K562 (cell line): ENCODE data around the gene CST2. TPM values are rescaled to one million over a fixed set of nuclear protein-coding genes. Genes with fewer than 3 reads are reported as not detected.

Source experiments
- ATAC-seq: fragments of 200-7000 bp; cut with Tn5 transposase; 3 replicates; pipeline ENCODE4 v1.9.1; 2020; ENCODE audit warnings: moderate library complexity
- BruUV-seq: library from RNA; stranded (reverse); fragments of 400-500 nt; replicated peaks from 2 replicates; lab custom pipeline; 2021; lab: Mats Ljungman, UMichigan
- CTCF ChIA-PET: fragments of 300-600 bp; formaldehyde crosslinking; extraction: SDS; loops from one replicate; lab custom pipeline; 2021; ENCODE audit warnings: low intra/inter-chr PET ratio; lab: Yijun Ruan, JAX
- POLR2A ChIA-PET: fragments of 300-600, 350-650 bp; sonication (Branson Sonifier 250); formaldehyde crosslinking; extraction: SDS; loops from one replicate; lab custom pipeline; 2021; ENCODE audit warnings: antibody characterized with exemption, inconsistent platforms; lab: Yijun Ruan, JAX
- DNase-seq, 4 experiments: peaks; one replicate each; pipeline versions ENCODE4 v3.0.0 to v3.0.0-alpha.2; 2011 to 2018; ENCODE audit warnings: low spot score in 3 of 4, mixed read lengths in 3 of 4; ENCODE audit errors: extremely low read depth in 1 of 4
- FAIRE-seq: peaks from 2 replicates; lab custom pipeline; 2011; peaks lifted over from hg19 to GRCh38; lab: Jason Lieb, UNC
- H2AFZ ChIP-seq: 2 replicates; pipeline ENCODE4 v1.6.0; 2011; ENCODE audit warnings: low read depth, low read length, control low read depth, inconsistent platforms
- H3K27ac ChIP-seq: fragments of 200-600 bp; 3 replicates; pipeline ENCODE4 v1.8.0; 2011; ENCODE audit warnings: low read depth, mild to moderate bottlenecking, control low read depth, inconsistent platforms, low read length, moderate library complexity, mixed read lengths; ENCODE audit errors: extremely low read depth
- H3K27me3 ChIP-seq, 2 experiments: fragments of 300-600 bp in 1 of 2; 2 replicates in 1 of 2; 3 replicates in 1 of 2; pipeline versions ENCODE4 v1.6.0 to v1.8.0; 2011; ENCODE audit warnings: inconsistent platforms in 2 of 2, low read length in 2 of 2, mild to moderate bottlenecking in 1 of 2, mixed read lengths in 1 of 2, moderate library complexity in 1 of 2; ENCODE audit not compliant: control insufficient read depth in 2 of 2, insufficient read depth in 2 of 2
- H3K36me3 ChIP-seq: fragments of 300-600 bp; 3 replicates; pipeline ENCODE4 v1.8.0; 2011; ENCODE audit warnings: mild to moderate bottlenecking, low read length, inconsistent platforms; ENCODE audit not compliant: control insufficient read depth, insufficient read depth
- H3K4me1 ChIP-seq, 2 experiments: fragments of 200-600 bp in 1 of 2; replicated peaks in 1 of 2; 2 replicates in 1 of 2; 3 replicates in 1 of 2; pipeline versions ENCODE4 v1.5.1 to v1.8.0; 2011; ENCODE audit warnings: inconsistent platforms in 2 of 2, low read length in 2 of 2, mild to moderate bottlenecking in 1 of 2, mixed read lengths in 1 of 2, moderate library complexity in 1 of 2; ENCODE audit not compliant: control insufficient read depth in 2 of 2, insufficient read depth in 2 of 2
- H3K4me2 ChIP-seq: 2 replicates; pipeline ENCODE4 v1.6.1; 2011; ENCODE audit warnings: low read length, control low read depth, inconsistent platforms, mixed read lengths; ENCODE audit not compliant: insufficient read depth
- H3K4me3 ChIP-seq: fragments of 200-600 bp; sonication (generic), shearing (Covaris generic); 2 replicates; pipeline ENCODE4 v1.5.1; 2016; ENCODE audit warnings: control low read depth, inconsistent platforms
- H3K79me2 ChIP-seq: fragments of 200-600 bp; 3 replicates; pipeline ENCODE4 v1.8.0; 2011; ENCODE audit warnings: low read length, inconsistent platforms; ENCODE audit not compliant: control insufficient read depth, insufficient read depth
- H3K9ac ChIP-seq, 2 experiments: 2 replicates each; pipeline versions ENCODE4 v1.6.0 to v1.6.1; 2011; ENCODE audit warnings: low read depth in 2 of 2, low read length in 2 of 2, control low read depth in 1 of 2, inconsistent platforms in 1 of 2, mild to moderate bottlenecking in 1 of 2, mixed read lengths in 1 of 2; ENCODE audit not compliant: insufficient read depth in 1 of 2
- H3K9me1 ChIP-seq: one replicate; pipeline ENCODE4 v1.6.0; 2011; ENCODE audit warnings: inconsistent platforms, mild to moderate bottlenecking, low read length, moderate library complexity; ENCODE audit not compliant: control insufficient read depth, insufficient read depth
- H3K9me3 ChIP-seq: replicated peaks from 2 replicates; pipeline ENCODE4 v1.5.1; 2011; ENCODE audit warnings: low read depth, low read length, inconsistent platforms; ENCODE audit not compliant: control insufficient read depth, insufficient read depth
- H4K20me1 ChIP-seq: replicated peaks from 2 replicates; pipeline ENCODE4 v1.6.1; 2011; ENCODE audit warnings: low read length, inconsistent platforms, mixed read lengths; ENCODE audit not compliant: control insufficient read depth, insufficient read depth
- ARHGAP35 ChIP-seq: fragments of 450-650 bp; IDR thresholded peaks from 2 replicates; pipeline ENCODE4 v1.6.1; 2018; ENCODE audit not compliant: partially characterized antibody
- BCL6 ChIP-seq: fragments of 250-450 bp; sonication (Bioruptor Pico); IDR thresholded peaks from 2 replicates; pipeline ENCODE4 v1.4.0; 2020
- BCOR ChIP-seq: fragments of 450-650 bp; IDR thresholded peaks from 2 replicates; pipeline ENCODE4 v1.6.1; 2016
- HNRNPL ChIP-seq: fragments of 200-400 bp; formaldehyde crosslinking; IDR thresholded peaks from 2 replicates; pipeline ENCODE4 v1.6.1; 2017; ENCODE audit warnings: low read depth, mild to moderate bottlenecking, low read length
- MAZ ChIP-seq, 2 experiments: fragments of 450-650 bp in 1 of 2; sonication (generic) in 1 of 2; formaldehyde crosslinking; IDR thresholded peaks in 1 of 2; conservative IDR thresholded peaks in 1 of 2; 2 replicates each; pipeline versions ENCODE4 v1.4.0 to v1.5.0; 2020; ENCODE audit warnings: mild to moderate bottlenecking in 1 of 2, missing genetic modification reagents in 1 of 2
- MBD1 ChIP-seq: fragments of 250-450 bp; sonication (Bioruptor Pico); IDR thresholded peaks from 2 replicates; pipeline ENCODE4 v1.8.0; 2022; ENCODE audit warnings: inconsistent platforms
- NFRKB ChIP-seq: fragments of 450-650 bp; IDR thresholded peaks from 2 replicates; pipeline ENCODE4 v1.6.1; 2016; ENCODE audit warnings: low read depth
- RREB1 ChIP-seq: fragments of 250-450 bp; sonication (Bioruptor Pico); IDR thresholded peaks from 2 replicates; pipeline ENCODE4 v1.4.0; 2020
- SMAD1 ChIP-seq: fragments of 150-350 bp; IDR thresholded peaks from 2 replicates; pipeline ENCODE4 v1.6.1; 2014; ENCODE audit warnings: low read length, low read depth; ENCODE audit not compliant: partially characterized antibody
- SMARCA4 ChIP-seq: fragments of 450-650 bp; IDR thresholded peaks from 2 replicates; pipeline ENCODE4 v1.6.1; 2016
- SMC3 ChIP-seq: conservative IDR thresholded peaks from 2 replicates; pipeline ENCODE4 v1.6.1; 2011; ENCODE audit warnings: low read depth, low read length, improper control_type of control experiment; ENCODE audit not compliant: insufficient read depth
- ZNF239 ChIP-seq: fragments of 250-450 bp; sonication (Bioruptor Pico); IDR thresholded peaks from 2 replicates; pipeline ENCODE4 v1.4.0; 2020; ENCODE audit warnings: mild to moderate bottlenecking
- ZNF764 ChIP-seq: fragments of 250-450 bp; sonication (Bioruptor Pico); IDR thresholded peaks from 2 replicates; pipeline ENCODE4 v1.4.0; 2020; ENCODE audit warnings: low read depth, mild to moderate bottlenecking, moderate library complexity
- WGBS: fragments of 100-300 bp; shearing (Covaris generic); methylation state at CpG from one replicate; pipeline ENCODE4 v1.1.6; 2016; ENCODE audit warnings: low coverage, mixed read lengths; ENCODE audit not compliant: insufficient coverage; ENCODE audit errors: missing lambda C conversion rate; 5-methylcytosine and 5-hydroxymethylcytosine counted together
- in situ Hi-C: fragments of 300-500 bp; cut with MboI; formaldehyde crosslinking; loops from 4 replicates; pipeline ENCODE4 v1.15.0; 2018; ENCODE audit warnings: inconsistent platforms, mixed read lengths
- intact Hi-C: fragments of 100-400 bp; cut with micrococcal nuclease; formaldehyde crosslinking; loops from 2 replicates; pipeline ENCODE4 v1.14.2; 2022
- polyA plus RNA-seq, 8 experiments: library from polyadenylated mRNA; depleted of rRNA in 4 of 8; stranded (reverse) in 5 of 8; unstranded in 3 of 8; fragments of >200 nt; fragmentation: Nextera tagmentation in 2 of 8; fragmentation: Illumina TruSeq in 1 of 8; extraction: Ambion mirVana in 2 of 8; extraction: Trizol in 1 of 8; gene quantifications; 2 replicates each; pipeline versions ENCODE4 v1.2.1 to v1.2.3, GENCODE V29; 2011 to 2014; ENCODE audit warnings: inconsistent platforms in 1 of 8, missing spikeins in 1 of 8
- total RNA-seq, 7 experiments: library from RNA; depleted of rRNA in 6 of 7; stranded (reverse); fragments of >200 nt in 6 of 7; fragmentation: Illumina TruSeq in 2 of 7; extraction: Trizol in 2 of 7; gene quantifications; 2 replicates each; pipeline versions ENCODE4 v1.2.1 to v1.2.3, GENCODE V29; 2011 to 2021; ENCODE audit warnings: low replicate concordance in 1 of 7
- TF ChIP-seq, protein P1 (sequence below): sonication (generic); formaldehyde crosslinking; IDR thresholded peaks from 2 replicates; pipeline ENCODE4 v1.4.0; 2020; ENCODE audit warnings: mild to moderate bottlenecking, missing genetic modification reagents

The CST2 gene
- total and polyA plus RNA-seq, 9 of the 15 experiments (the other 6 are each of a cell fraction or from before 2014, with no cell fraction given) = not detected

GRCh38 chr20:23823621-23824324 lies 2.8 kb downstream of the CST2 start:
- no peak for DNase-seq
- H3K4me2 ChIP-seq = no peak overlapping the region
- H3K9me3 ChIP-seq = no peaks in the 10 kb centered on the region
- H4K20me1 ChIP-seq = no peaks in the 10 kb centered on the region
- ChIA-PET CTCF (no interaction called here), POLR2A (no interaction called here)
- no peak overlapping the region for H3K27ac ChIP-seq
- H3K36me3 ChIP-seq = no peaks in the 10 kb centered on the region
- no peaks in the 10 kb centered on the region for H3K9me1 ChIP-seq
- BruUV-seq = no TSS peak
- intact Hi-C loops = no loop called here
- no peak for ATAC-seq
- no peak overlapping the region for H3K9ac ChIP-seq
- 0% methylated on average over 1 of the region's 2 CpGs for WGBS
- no peaks in the 10 kb centered on the region for H3K4me1 ChIP-seq
- no peak overlapping the region for H2AFZ ChIP-seq
- no peak overlapping the region for H3K4me3 ChIP-seq
- TF ChIP-seq BCL6 (CRISPR knock-in tag) (no peak), SMAD1 (no peak), BCOR (no peak), MAZ (CRISPR knock-in tag; conservative IDR thresholded peaks at IDR 0.05 in 1 of 2, IDR thresholded peaks at IDR 0.05 in 1 of 2) (no peak), RREB1 (CRISPR knock-in tag) (no peak), ARHGAP35 (no peak), SMARCA4 (no peak), ZNF764 (CRISPR knock-in tag) (no peak), NFRKB (no peak), HNRNPL (no peak), ZNF239 (CRISPR knock-in tag) (no peak), MBD1 (CRISPR knock-in tag) (no peak), SMC3 (no peak)
- TF ChIP-seq, protein P1, sequence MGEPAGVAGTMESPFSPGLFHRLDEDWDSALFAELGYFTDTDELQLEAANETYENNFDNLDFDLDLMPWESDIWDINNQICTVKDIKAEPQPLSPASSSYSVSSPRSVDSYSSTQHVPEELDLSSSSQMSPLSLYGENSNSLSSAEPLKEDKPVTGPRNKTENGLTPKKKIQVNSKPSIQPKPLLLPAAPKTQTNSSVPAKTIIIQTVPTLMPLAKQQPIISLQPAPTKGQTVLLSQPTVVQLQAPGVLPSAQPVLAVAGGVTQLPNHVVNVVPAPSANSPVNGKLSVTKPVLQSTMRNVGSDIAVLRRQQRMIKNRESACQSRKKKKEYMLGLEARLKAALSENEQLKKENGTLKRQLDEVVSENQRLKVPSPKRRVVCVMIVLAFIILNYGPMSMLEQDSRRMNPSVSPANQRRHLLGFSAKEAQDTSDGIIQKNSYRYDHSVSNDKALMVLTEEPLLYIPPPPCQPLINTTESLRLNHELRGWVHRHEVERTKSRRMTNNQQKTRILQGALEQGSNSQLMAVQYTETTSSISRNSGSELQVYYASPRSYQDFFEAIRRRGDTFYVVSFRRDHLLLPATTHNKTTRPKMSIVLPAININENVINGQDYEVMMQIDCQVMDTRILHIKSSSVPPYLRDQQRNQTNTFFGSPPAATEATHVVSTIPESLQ (CRISPR knock-in tag) = no peak
- H3K79me2 ChIP-seq = no peaks in the 10 kb centered on the region
- in situ Hi-C loops = no loop called here
- no peaks in the 10 kb centered on the region for H3K27me3 ChIP-seq
- no peak for FAIRE-seq
